ENCODE data around the gene PICK1.
A peak's percentile ranks its signal among the peaks of the same experiment; 100 is the strongest.

The PICK1 gene

GRCh38 chr22:38049812-38050619 lies 7.2 kb upstream of the PICK1 start:
- DNase-seq (ENCODE audit: low read depth in 2 of 2, low spot score in 1 of 2): no peak

- DNase-seq (ENCODE audit: low read depth in 2 of 2, low spot score in 1 of 2): no peak
Observed at GRCh38 chr22:38050720-38051119, 6.5 kb upstream of the PICK1 start.

DNA sequence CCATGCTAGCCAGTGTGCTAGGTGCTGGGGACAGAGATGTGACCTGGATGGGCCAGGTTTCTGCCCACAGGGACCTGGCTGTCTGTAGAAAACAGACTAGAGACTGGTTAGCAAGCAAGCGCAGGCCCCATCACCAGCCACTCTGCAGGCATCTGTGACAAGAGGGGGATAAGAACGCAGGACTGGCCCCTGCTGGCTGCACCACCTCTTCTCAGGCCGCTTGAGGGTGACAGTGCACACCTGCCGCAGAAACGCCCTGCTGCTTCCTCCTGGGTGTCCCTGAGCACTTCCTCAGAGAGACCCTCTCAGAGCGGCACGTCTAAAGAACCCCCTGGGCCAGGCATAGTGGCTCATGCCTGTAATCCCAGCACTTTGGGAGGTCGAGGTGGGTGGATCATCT lies 5.9 kb upstream of the PICK1 start:
- no peak for DNase-seq (ENCODE audit: low read depth in 2 of 2, low spot score in 1 of 2)

GRCh38 chr22:38051900-38052862 lies 5.0 kb upstream of the PICK1 start:
- peak; percentile 55 to 62 for DNase-seq (ENCODE audit: low read depth in 2 of 2, low spot score in 1 of 2)

GRCh38 chr22:38062791-38063190 lies 5.6 kb downstream of the PICK1 start:
- no peak for DNase-seq (ENCODE audit: low read depth in 2 of 2, low spot score in 1 of 2)

GRCh38 chr22:38065539-38065938 lies 8.3 kb downstream of the PICK1 start:
- no peak for DNase-seq (ENCODE audit: low read depth in 2 of 2, low spot score in 1 of 2)

GRCh38 chr22:38066381-38067027 lies 9.3 kb downstream of the PICK1 start:
- no peak for DNase-seq (ENCODE audit: low read depth in 2 of 2, low spot score in 1 of 2)

GRCh38 chr22:38067028-38067415 lies 9.8 kb downstream of the PICK1 start:
- DNase-seq (ENCODE audit: low read depth in 2 of 2, low spot score in 1 of 2): no peak

- DNase-seq (ENCODE audit: low read depth in 2 of 2, low spot score in 1 of 2): no peak
Observed at GRCh38 chr22:38067761-38068360, 10.7 kb downstream of the PICK1 start.

DNA sequence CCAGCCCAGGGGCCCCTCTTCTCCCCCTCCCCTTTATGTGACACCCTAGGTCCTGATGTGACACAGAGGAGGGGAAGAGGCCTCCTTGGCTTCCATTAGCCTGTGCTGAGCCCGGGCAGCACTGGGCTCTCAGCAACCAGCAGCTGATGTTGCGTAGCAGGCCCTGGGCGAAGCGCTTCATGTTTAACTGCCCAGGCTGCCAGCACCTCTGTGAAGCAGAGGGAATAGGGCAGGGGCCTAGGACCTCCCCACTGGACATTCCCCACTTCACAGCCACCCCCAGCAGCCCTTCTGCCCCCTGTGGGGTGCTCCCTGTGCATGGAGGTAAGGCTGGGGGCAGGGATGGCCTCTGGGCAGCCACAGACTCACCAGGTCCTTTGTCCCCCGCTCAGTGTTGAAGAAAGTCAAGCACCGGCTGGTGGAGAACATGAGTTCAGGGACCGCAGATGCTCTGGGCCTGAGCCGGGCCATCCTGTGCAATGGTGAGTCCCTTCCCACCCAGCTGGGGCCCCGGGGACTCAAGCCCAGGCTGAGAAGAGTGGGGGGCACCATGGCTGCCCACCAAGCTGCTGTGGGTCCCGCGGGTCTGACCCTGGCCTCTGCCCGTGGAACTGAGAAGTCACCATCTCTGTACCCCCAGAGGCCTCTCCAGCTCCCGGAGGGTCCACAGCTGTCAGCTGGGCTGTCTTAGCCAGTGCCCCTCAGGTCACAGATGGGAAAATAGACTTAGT lies 11.6 kb downstream of the PICK1 start:
- DNase-seq (ENCODE audit: low read depth in 2 of 2, low spot score in 1 of 2): no peak

DNA sequence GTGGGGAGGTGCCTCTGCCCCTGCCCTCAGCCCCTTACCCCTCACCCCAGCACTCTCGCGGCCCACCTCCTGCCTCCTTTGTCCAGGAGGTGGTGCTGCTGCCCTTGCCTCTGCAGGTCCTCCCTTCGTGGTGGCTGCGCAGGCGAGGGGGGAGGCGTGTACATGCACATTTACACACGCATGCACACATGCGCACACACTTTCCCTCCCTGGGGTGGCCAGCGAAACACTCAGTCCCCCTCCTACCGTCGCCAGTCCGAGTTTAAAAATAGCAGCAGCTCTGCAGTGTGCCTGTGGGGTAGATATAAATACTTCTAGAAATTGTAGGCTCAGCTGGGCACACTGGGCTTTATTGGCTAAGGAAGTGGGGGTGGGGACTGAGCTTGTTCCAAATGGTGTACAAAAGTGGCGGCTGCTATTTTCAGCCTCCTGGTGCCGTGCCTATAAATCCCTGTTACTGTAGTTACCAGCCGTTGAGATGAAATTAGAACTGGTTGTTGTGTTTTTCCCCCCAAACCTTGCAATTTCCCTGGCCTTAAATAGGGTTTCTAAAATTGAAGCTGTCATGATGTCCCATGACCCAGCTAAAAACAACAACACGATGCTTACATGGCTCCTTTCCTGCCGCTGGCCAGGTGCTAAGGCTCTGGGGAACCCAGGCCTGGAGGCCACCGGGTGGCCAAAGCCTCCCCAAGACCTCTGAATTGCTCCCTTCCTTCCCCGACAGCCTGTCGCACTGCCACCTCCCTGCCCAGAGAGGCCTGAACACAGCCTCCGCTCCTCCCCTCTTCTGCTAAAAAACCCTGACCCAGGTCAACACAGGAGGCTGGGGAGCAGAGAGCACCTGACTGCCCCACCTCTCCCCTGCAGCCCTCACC lies 12.4 kb downstream of the PICK1 start:
- no peak for DNase-seq (ENCODE audit: low read depth in 2 of 2, low spot score in 1 of 2)

DNA sequence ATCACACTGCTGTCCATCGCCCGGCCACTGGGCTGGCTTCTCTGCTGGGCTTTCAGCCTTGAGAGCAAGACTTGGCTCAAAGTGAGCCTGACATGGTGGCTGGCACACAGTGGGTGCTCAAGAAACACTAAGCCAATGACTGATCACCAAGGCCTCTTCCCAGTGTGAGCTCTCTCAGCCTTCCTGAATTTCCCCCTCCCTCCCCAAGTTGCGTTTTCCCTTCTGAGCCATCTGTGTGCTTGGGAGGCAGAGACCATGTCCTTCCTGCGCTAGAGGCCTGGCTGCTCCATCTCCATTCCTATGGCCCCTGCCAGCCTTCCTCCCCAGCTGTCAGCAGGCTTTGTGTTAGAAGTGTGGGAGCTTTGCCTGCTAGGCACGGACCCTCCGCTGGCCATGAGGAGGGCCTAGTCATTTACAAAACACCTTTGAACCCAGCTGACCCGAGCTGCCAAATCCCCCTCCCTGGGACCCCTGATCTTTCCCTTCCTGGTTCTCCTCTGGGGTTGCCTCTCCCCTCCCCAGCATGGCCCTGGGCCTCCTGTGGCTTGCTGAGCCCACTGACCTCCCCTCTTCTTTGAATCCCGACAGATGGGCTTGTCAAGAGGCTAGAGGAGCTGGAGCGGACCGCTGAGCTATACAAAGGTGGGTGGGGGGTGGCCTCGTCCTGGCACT lies 13.2 kb downstream of the PICK1 start:
- DNase-seq (ENCODE audit: low read depth in 2 of 2, low spot score in 1 of 2): no peak

- no peak for DNase-seq (ENCODE audit: low read depth in 2 of 2, low spot score in 1 of 2)
Observed at GRCh38 chr22:38071421-38072321, 14.5 kb downstream of the PICK1 start.

DNA sequence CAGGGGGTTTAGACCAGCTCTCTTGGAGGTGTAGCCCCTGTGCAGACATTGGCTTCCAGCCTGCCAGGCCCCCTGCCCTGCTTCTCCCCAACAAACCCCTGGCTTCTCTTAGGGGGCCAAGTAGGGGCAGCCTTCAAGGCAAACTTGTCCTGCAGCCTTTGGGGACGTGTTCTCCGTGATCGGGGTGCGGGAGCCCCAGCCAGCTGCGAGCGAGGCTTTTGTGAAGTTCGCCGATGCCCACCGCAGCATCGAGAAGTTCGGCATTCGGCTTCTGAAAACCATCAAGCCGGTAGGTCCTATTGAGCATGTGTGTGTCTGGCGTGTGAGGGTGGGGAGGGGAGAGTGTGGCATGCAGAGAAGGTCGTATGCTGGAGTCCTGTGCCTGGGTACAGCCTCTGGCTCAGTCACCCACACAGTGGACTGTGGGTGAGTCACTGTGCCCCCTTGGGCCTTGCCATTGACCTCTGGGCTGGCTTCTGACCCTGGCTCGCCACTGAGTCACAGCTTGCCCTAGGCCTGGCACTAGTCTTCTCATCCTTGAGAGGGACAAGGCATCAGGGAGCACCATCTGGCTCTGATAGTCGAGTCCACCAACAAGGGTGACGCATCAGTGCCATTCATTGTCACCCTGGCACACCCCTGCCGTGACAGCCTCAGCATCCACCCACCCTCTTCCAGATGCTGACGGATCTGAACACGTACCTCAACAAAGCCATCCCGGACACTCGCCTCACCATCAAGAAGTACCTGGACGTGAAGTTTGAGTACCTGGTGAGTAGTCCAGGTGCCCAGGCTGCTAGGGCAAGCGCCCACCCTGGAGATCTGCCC lies 15.3 kb downstream of the PICK1 start:
- DNase-seq (ENCODE audit: low read depth in 2 of 2, low spot score in 1 of 2): no peak

- DNase-seq (ENCODE audit: low read depth in 2 of 2, low spot score in 1 of 2): no peak
Observed at GRCh38 chr22:38073150-38074130, 16.2 kb downstream of the PICK1 start.

Measured in stimulated activated CD8-positive, alpha-beta memory T cell treated with anti-CD3 and anti-CD28 coated beads, Interleukin-4, amount 100 ng/mL, for 4 hours (primary cell).